Subcutaneous abdominal adipose tissue (tissue), 5 donors: ENCODE measurements around the gene SPSB1.
A peak's percentile ranks its signal among the peaks of the same experiment; 100 is the strongest.

Source experiments
- H3K27ac ChIP-seq: one replicate; pipeline ENCODE4 v1.7.0; 2013; ENCODE audit warnings: low read depth, mild to moderate bottlenecking, inconsistent platforms, low read length, moderate library complexity
- H3K27me3 ChIP-seq, 5 donors: one replicate each; pipeline ENCODE4 v1.7.0; 2013; ENCODE audit warnings: low read length in 5 of 5, inconsistent platforms in 1 of 5; ENCODE audit not compliant: control insufficient read depth in 5 of 5, insufficient read depth in 4 of 5
- H3K36me3 ChIP-seq, 5 donors: one replicate each; pipeline ENCODE4 v1.7.0; 2013; ENCODE audit warnings: low read length in 5 of 5; ENCODE audit not compliant: control insufficient read depth in 5 of 5, insufficient read depth in 5 of 5
- H3K4me1 ChIP-seq, 5 donors: one replicate each; pipeline ENCODE4 v1.7.0; 2013; ENCODE audit warnings: low read length in 5 of 5, mild to moderate bottlenecking in 3 of 5, moderate library complexity in 1 of 5; ENCODE audit not compliant: control insufficient read depth in 5 of 5, insufficient read depth in 5 of 5
- H3K4me3 ChIP-seq, 5 donors: one replicate each; pipeline ENCODE4 v1.7.0; 2013; ENCODE audit warnings: low read length in 5 of 5, low read depth in 1 of 5
- H3K9ac ChIP-seq, 5 donors: one replicate each; pipeline ENCODE4 v1.7.0; 2013; ENCODE audit warnings: low read length in 5 of 5, mild to moderate bottlenecking in 4 of 5, moderate library complexity in 3 of 5
- H3K9me3 ChIP-seq, 5 donors: one replicate each; pipeline ENCODE4 v1.7.0; 2013; ENCODE audit warnings: low read length in 5 of 5; ENCODE audit not compliant: control insufficient read depth in 5 of 5
- donor health status: healthy.
- donor health status: healthy.
- donor health status: healthy.
- donor health status: healthy.
- donor health status: healthy.

The SPSB1 gene

GRCh38 chr1:9369964-9370788 lies 77.5 kb downstream of the SPSB1 start:
- Histone ChIP-seq H3K36me3 (peaks cover 0 to 30% (median 19%) of the 10 kb centered on the region in 5 donors), H3K9me3 (no peaks in the 10 kb centered on the region), H3K9ac (no peak overlapping the region), H3K4me1 (peaks cover 1 to 42% (median 25%) of the 10 kb centered on the region in 5 donors), H3K27ac (no peak overlapping the region), H3K27me3 (no peaks in the 10 kb centered on the region), H3K4me3 (no peak overlapping the region)

- Histone ChIP-seq H3K27ac (peak overlapping the region; percentile 46), H3K4me3 (no peak overlapping the region), H3K9ac (no peak overlapping the region), H3K4me1 (peaks cover 6 to 47% (median 33%) of the 10 kb centered on the region in 5 donors), H3K36me3 (peaks cover 0 to 30% (median 19%) of the 10 kb centered on the region in 5 donors), H3K27me3 (no peaks in the 10 kb centered on the region), H3K9me3 (no peaks in the 10 kb centered on the region)
These were observed 78.8 kb downstream of the SPSB1 start for GRCh38 chr1:9371391-9371935.

DNA sequence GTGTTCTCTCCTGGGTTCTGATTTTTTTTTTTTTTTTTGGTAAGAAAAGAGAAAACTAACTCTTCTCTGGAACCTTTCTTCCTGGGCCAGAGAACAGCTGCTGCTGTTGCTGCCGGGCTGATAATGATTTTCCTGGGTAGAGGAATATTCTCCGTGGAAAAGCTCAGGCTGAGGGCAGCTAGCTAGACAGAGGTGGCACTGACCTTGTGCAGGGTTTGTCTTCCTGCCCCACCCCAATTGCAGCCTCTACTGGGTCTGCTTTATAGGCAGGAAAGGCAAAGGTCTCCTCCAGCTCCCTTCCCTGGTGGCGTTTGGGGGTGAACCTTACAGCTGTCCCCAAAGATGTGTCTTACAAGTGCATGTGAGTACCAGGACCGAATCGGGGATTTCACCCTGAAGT lies 79.3 kb downstream of the SPSB1 start:
- Histone ChIP-seq H3K27me3 (no peaks in the 10 kb centered on the region), H3K4me3 (no peak overlapping the region), H3K4me1 (peaks cover 7 to 47% (median 36%) of the 10 kb centered on the region in 5 donors), H3K27ac (peak overlapping the region; percentile 46), H3K9ac (peak overlapping the region in 1 of 5 donors; percentile 6), H3K36me3 (peaks cover 0 to 28% (median 19%) of the 10 kb centered on the region in 5 donors), H3K9me3 (no peaks in the 10 kb centered on the region)

GRCh38 chr1:9373619-9374018 lies 80.9 kb downstream of the SPSB1 start:
- Histone ChIP-seq H3K4me3 (no peak overlapping the region), H3K4me1 (peaks cover 11 to 59% (median 47%) of the 10 kb centered on the region in 5 donors), H3K27me3 (no peaks in the 10 kb centered on the region), H3K36me3 (peaks cover 0 to 15% (median 5%) of the 10 kb centered on the region in 5 donors), H3K27ac (no peak overlapping the region), H3K9me3 (no peaks in the 10 kb centered on the region), H3K9ac (no peak overlapping the region)

DNA sequence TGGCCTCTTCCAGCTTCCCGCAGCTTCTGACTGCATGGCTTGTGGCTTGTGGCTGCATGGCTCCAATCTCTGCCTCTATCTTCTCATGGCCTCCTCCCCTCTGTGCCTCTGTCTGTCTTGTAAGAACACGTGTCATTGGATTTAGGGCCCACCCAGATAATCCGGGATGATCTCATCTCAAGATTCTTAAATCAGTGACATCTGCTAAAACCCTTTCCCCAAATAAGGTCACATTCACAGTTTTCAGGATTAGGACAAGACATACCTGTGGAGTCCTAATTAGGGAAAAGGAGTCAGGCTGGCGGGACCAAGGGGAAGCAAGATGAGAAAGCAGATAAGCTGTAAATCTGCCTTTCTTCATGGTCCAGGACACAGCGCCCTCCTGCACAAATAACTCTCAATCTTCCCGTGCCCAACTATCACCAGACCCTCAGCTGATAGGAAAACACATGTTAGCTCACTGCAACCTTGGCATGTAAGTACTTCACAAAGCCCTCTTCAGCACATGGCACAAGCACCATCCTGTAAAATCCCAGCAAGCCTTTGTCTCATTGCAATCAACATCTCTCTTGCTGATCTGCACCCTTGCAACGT lies 82.2 kb downstream of the SPSB1 start:
- no peaks in the 10 kb centered on the region for H3K9me3 ChIP-seq
- peaks cover 0 to 5% (median 0%) of the 10 kb centered on the region in 5 donors for H3K36me3 ChIP-seq
- no peaks in the 10 kb centered on the region for H3K27me3 ChIP-seq
- peaks cover 11 to 60% (median 46%) of the 10 kb centered on the region in 5 donors for H3K4me1 ChIP-seq
- no peak overlapping the region for H3K9ac ChIP-seq
- H3K27ac ChIP-seq, result no peak overlapping the region
- H3K4me3 ChIP-seq, result no peak overlapping the region

DNA sequence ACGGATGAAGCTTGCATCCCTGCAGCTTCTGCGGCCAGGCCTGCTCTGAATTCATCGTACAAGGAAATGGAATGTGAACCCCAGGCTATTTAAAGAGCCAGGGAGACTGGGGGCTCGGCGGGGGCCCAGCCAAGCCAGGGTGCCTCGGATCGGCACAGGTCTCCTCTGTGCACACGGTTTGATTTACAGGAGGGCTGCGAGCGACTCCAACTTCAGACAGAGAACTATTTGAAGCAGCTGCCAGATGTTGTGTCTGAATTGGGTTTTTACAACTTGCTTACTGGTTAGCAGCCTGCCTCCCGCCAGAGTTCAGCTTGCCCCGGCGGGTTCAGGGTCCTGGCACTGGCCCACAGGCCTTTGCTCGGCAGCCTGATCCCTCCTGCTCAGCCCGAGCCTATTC lies 83.2 kb downstream of the SPSB1 start:
- Histone ChIP-seq H3K27me3 (no peaks in the 10 kb centered on the region), H3K4me3 (no peak overlapping the region), H3K9ac (peak overlapping the region in 1 of 5 donors; percentile 26), H3K9me3 (no peaks in the 10 kb centered on the region), H3K27ac (peak overlapping the region; percentile 90), H3K4me1 (peaks cover 11 to 62% (median 48%) of the 10 kb centered on the region in 5 donors), H3K36me3 (no peaks in the 10 kb centered on the region)

DNA sequence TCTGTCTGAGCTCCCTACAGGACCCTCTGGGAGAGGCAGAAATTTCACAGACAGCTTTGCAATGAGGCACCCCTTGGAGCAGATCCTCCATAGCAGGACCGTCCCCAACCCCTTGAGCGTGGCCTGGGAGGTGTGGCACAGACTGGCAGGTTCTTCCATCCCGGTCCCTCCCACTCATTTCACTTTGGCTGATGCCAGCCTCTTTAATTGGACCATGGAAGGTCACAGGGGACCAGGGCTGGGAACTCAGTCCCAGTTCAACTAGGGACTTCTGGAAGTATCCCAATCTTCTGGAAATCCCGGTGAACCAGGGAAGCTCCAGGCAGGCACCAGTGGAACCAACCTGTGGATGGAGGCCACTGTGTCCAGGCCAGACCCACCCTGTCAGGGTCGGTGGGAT lies 83.7 kb downstream of the SPSB1 start:
- peaks cover 12 to 60% (median 50%) of the 10 kb centered on the region in 5 donors for H3K4me1 ChIP-seq
- no peaks in the 10 kb centered on the region for H3K27me3 ChIP-seq
- H3K9me3 ChIP-seq, result no peaks in the 10 kb centered on the region
- H3K27ac ChIP-seq, result peak overlapping the region; percentile 90
- no peaks in the 10 kb centered on the region for H3K36me3 ChIP-seq
- peak overlapping the region in 1 of 5 donors; percentile 11 for H3K4me3 ChIP-seq
- H3K9ac ChIP-seq, result peak overlapping the region in 2 of 5 donors; percentile 26

DNA sequence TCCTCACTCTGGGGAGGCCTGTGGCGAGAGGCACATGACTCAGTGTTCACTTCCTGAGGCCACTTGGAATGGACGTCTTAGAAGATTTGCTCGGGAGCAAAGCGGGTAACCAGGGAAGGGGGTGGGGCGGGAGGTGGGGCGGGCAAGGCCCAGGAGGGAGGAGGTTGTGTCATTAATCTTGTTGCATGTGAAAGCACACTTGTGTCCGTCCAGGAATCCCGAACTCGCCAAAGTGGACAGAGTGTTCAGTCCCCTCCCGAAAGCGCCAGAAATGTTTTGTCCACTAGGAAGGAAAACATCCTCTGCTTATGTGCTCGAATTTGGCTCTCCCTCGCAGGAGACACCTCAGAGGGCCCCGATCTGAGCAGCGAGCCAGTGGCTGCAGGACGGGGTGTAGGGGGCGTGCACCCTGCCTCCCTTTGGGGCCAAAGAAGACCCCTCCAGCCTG lies 84.2 kb downstream of the SPSB1 start:
- Histone ChIP-seq H3K4me3 (peak overlapping the region in 2 of 5 donors; percentile 19 to 35), H3K36me3 (no peaks in the 10 kb centered on the region), H3K27me3 (no peaks in the 10 kb centered on the region), H3K9me3 (no peaks in the 10 kb centered on the region), H3K4me1 (peaks cover 12 to 56% (median 45%) of the 10 kb centered on the region in 5 donors), H3K27ac (peak overlapping the region; percentile 90), H3K9ac (peak overlapping the region in 2 of 5 donors; percentile 26)

DNA sequence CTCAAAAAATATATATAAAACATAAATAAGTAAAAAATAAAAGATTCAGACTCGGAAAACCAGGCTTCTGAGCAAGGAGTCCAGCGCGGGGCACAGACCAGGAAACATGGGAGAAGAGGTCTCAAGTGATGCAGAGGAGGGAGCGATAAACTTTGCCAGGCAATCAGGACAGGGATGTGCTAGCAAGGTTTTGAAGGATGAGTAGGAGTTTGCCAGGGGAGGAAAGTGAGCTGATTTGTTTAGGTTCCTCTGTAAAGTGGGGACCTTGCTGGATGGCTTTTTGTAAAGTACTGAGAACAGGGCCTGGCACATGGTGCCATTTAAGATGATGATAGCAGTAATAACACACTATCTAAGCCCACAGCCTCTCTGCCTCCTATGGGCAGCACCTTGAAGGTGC lies 86.1 kb downstream of the SPSB1 start:
- Histone ChIP-seq H3K4me1 (peaks cover 12 to 55% (median 44%) of the 10 kb centered on the region in 5 donors), H3K9me3 (no peaks in the 10 kb centered on the region), H3K27me3 (no peaks in the 10 kb centered on the region), H3K27ac (no peak overlapping the region), H3K4me3 (no peak overlapping the region), H3K9ac (no peak overlapping the region), H3K36me3 (no peaks in the 10 kb centered on the region)

GRCh38 chr1:9380711-9381110 lies 88.0 kb downstream of the SPSB1 start:
- Histone ChIP-seq H3K27ac (no peak overlapping the region), H3K27me3 (no peaks in the 10 kb centered on the region), H3K9me3 (no peaks in the 10 kb centered on the region), H3K4me3 (no peak overlapping the region), H3K36me3 (no peaks in the 10 kb centered on the region), H3K4me1 (peaks cover 10 to 67% (median 50%) of the 10 kb centered on the region in 5 donors), H3K9ac (no peak overlapping the region)
